Upper lobe of right lung (tissue), 1 donor: ENCODE measurements around the gene SLC4A1. TPM values are rescaled to one million over a fixed set of nuclear protein-coding genes. Genes with fewer than 3 reads are reported as not detected.

Source experiments
- ATAC-seq: fragments of 200-7000 bp; cut with Tn5 transposase; one replicate; pipeline ENCODE4 v1.9.1; 2020; ENCODE audit warnings: mild to moderate bottlenecking, moderate library complexity
- DNase-seq: peaks from one replicate; pipeline ENCODE4 v3.0.0-alpha.2; 2020
- H3K27ac ChIP-seq: fragments of 200-600 bp; one replicate; pipeline ENCODE4 v1.8.0; 2022
- H3K27me3 ChIP-seq: fragments of 200-600 bp; one replicate; pipeline ENCODE4 v1.8.0; 2022; ENCODE audit warnings: mild to moderate bottlenecking
- H3K36me3 ChIP-seq: fragments of 200-600 bp; one replicate; pipeline ENCODE4 v1.8.0; 2022
- H3K4me1 ChIP-seq: fragments of 200-600 bp; one replicate; pipeline ENCODE4 v1.8.0; 2022
- H3K4me3 ChIP-seq: fragments of 200-600 bp; one replicate; pipeline ENCODE4 v1.8.0; 2022; ENCODE audit warnings: mild to moderate bottlenecking
- H3K9me3 ChIP-seq: fragments of 200-600 bp; one replicate; pipeline ENCODE4 v1.8.0; 2022
- intact Hi-C: fragments of 100-400 bp; cut with DNase I; formaldehyde crosslinking; loops from one replicate; pipeline ENCODE4 v1.11.0; 2022
- microRNA-seq: library from miRNA; unstranded; fragments of <30 nt; microRNA quantifications from one replicate; pipeline ENCODE4 v1.2.0, GENCODE V29; 2020; ENCODE audit warnings: borderline microRNAs expressed
- total RNA-seq: library from RNA; stranded (reverse); fragmentation: NEBNext Ultra II Directional; extraction: Animal tissue kit (Norgen Biotek cat#: 25700); gene quantifications from one replicate; pipeline ENCODE4 v1.2.1, GENCODE V29; 2021
- TF ChIP-seq, protein P1 (sequence below): fragments of 200-600 bp; IDR thresholded peaks from one replicate; pipeline ENCODE4 v1.8.0; 2022; ENCODE audit warnings: antibody characterized with exemption
- donor health status: DM: no; HTN: yes; CAD: no; lungs with severe emphysema.

The SLC4A1 gene
- total RNA-seq, 1 donor from 2014 or later = 0.43 TPM

- intact Hi-C loops = no loop called here
- Histone ChIP-seq H3K9me3 (no peaks in the 10 kb centered on the region), H3K4me3 (peak within 1 kb of the TSS; percentile 95), H3K27ac (peak within 1 kb of the TSS; percentile 97), H3K27me3 (no peaks in the 10 kb centered on the region), H3K4me1 (peaks cover 26% of the 10 kb centered on the region), H3K36me3 (peaks cover 28% of the 10 kb centered on the region)
- TF ChIP-seq, protein P1, sequence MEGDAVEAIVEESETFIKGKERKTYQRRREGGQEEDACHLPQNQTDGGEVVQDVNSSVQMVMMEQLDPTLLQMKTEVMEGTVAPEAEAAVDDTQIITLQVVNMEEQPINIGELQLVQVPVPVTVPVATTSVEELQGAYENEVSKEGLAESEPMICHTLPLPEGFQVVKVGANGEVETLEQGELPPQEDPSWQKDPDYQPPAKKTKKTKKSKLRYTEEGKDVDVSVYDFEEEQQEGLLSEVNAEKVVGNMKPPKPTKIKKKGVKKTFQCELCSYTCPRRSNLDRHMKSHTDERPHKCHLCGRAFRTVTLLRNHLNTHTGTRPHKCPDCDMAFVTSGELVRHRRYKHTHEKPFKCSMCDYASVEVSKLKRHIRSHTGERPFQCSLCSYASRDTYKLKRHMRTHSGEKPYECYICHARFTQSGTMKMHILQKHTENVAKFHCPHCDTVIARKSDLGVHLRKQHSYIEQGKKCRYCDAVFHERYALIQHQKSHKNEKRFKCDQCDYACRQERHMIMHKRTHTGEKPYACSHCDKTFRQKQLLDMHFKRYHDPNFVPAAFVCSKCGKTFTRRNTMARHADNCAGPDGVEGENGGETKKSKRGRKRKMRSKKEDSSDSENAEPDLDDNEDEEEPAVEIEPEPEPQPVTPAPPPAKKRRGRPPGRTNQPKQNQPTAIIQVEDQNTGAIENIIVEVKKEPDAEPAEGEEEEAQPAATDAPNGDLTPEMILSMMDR = no peak
- DNase-seq = peak; percentile 100
- peak; percentile 95 for ATAC-seq
Observed at GRCh38 chr17:44199553-44200477, 68.1 kb downstream of the SLC4A1 start, which contains the start of gene ATXN7L3. Gene ATXN7L3, minus strand, starts transcription at chr17:44199884. Its CDS starts 1,814 bp downstream, at chr17:44198070.

DNA sequence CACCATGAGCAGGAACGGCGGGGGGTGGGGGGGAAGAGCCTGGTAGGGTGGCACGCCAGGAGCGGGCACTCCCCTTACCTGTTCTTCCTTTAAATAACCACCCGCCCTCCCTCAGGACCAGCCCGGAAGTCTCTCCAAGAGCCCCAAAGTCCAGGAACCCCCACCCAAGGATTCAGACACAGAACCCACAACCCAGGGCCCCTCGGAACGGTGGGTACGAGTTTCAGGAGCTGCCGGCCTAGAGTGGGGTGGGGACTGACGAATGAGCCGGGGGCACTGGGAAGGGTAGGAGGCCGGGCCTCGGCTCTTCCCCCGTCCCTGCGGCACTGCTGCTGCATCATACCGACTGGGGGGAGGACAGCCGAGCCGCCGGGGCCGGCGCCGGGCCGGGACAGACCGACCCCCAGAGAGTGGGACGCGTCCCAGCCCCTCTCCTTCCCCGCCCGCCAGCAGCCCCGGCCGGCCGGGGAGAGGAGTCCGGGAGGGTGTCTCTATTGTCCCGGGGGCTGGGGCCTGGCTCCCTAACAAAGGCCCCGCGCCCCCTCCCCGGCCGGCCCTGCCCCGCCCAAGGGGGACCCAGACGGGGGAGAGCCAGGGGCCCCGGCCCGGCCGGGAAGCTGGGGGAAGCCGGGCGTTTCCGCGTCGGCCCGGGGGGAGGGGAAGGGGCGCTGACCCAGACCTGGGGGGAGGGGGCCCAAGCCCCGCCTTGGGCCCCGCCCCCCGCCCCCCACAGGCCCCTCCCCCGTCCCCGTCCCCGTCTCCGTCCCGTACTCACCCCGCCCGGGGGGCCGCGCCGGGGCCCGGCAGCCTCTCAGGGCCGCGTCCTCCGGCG lies 69.0 kb downstream of the SLC4A1 start:
- Histone ChIP-seq H3K27ac (peak overlapping the region; percentile 97), H3K9me3 (no peaks in the 10 kb centered on the region), H3K36me3 (peaks cover 37% of the 10 kb centered on the region), H3K4me3 (peak overlapping the region; percentile 95), H3K27me3 (no peaks in the 10 kb centered on the region), H3K4me1 (peaks cover 23% of the 10 kb centered on the region)
- ATAC-seq = peak; percentile 43
- TF ChIP-seq, protein P1 = no peak
- intact Hi-C loops = no loop called here
- DNase-seq = peak; percentile 87

Small RNAs within 50 kb of the gene (microRNA-seq; reads per million reads assigned to microRNA genes)
- gene MIR6782 = not detected

Other genes with a start within 250 kb of the SLC4A1 start
- gene LSM12, start 201.5 kb downstream of the SLC4A1 start, total RNA-seq = 39.8 TPM
- gene G6PC3, start 197.4 kb downstream of the SLC4A1 start, total RNA-seq = 39.7 TPM
- gene HDAC5, start 144.5 kb downstream of the SLC4A1 start, total RNA-seq = 55.3 TPM
- gene HROB, start 126.2 kb downstream of the SLC4A1 start, total RNA-seq = 0.35 TPM
- gene ASB16, start 97.4 kb downstream of the SLC4A1 start, total RNA-seq = not detected
- 38.8 TPM for gene TMUB2, start 81.2 kb downstream of the SLC4A1 start, total RNA-seq
- 65.0 TPM for gene ATXN7L3, start 68.3 kb downstream of the SLC4A1 start, total RNA-seq
- 62.6 TPM for gene UBTF, start 48.5 kb downstream of the SLC4A1 start, total RNA-seq
- 0.32 TPM for gene RUNDC3A, start 40.5 kb upstream of the SLC4A1 start, total RNA-seq
- 76.8 TPM for gene SLC25A39, start 56.7 kb upstream of the SLC4A1 start, total RNA-seq
- gene GRN, start 77.2 kb upstream of the SLC4A1 start, total RNA-seq = 722 TPM
- 1.8 TPM for gene FAM171A2, start 95.7 kb upstream of the SLC4A1 start, total RNA-seq
- 4.6 TPM for gene ITGA2B, start 121.5 kb upstream of the SLC4A1 start, total RNA-seq
- gene GPATCH8, start 235.3 kb upstream of the SLC4A1 start, total RNA-seq = 40.7 TPM